SH-SY5Y (cell line): ENCODE data around the gene N4BP3.

Source experiments
- GATA2 ChIP-seq: IDR thresholded peaks from 2 replicates; pipeline ENCODE4 v1.6.1; 2011; ENCODE audit warnings: mild to moderate bottlenecking, low read depth, low read length
- GATA3 ChIP-seq: IDR thresholded peaks from 2 replicates; pipeline ENCODE4 v1.6.1; 2011; ENCODE audit warnings: low read depth, mild to moderate bottlenecking, low read length, moderate library complexity

DNA sequence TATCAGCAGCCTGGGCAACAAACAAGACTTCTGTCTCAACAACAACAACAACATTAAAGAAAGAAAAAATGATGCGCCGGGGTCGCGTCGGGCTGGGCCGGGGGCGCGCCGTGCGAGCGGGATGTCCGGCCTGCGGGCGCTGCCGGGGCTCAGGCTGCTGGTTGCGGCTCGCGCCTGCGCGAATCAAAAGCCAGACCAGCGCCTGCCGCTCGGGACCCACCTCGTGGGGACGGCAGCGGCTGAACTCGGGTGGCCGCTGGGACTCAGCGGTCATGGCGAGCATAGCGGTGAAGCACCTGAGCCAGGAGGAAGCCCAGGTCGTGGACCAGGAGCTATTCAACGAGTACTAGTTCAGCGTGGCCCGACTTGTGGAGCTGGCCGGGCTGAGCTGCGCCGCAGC lies 52.2 kb downstream of the N4BP3 start:
- TF ChIP-seq GATA3: no peak
- TF ChIP-seq GATA2: no peak
